Measurements from ENCODE around the gene TRIM71. TPM values are rescaled to one million over a fixed set of nuclear protein-coding genes. Genes with fewer than 3 reads are reported as not detected.
"Not testable (repeated sequence)": the region's sequence is repeated elsewhere in the genome, so short reads cannot be mapped to it uniquely, and the experiment has no call there.

TRIM71 gene
- total RNA-seq, 1 donor from 2014 or later, result 2.5 TPM

DNA sequence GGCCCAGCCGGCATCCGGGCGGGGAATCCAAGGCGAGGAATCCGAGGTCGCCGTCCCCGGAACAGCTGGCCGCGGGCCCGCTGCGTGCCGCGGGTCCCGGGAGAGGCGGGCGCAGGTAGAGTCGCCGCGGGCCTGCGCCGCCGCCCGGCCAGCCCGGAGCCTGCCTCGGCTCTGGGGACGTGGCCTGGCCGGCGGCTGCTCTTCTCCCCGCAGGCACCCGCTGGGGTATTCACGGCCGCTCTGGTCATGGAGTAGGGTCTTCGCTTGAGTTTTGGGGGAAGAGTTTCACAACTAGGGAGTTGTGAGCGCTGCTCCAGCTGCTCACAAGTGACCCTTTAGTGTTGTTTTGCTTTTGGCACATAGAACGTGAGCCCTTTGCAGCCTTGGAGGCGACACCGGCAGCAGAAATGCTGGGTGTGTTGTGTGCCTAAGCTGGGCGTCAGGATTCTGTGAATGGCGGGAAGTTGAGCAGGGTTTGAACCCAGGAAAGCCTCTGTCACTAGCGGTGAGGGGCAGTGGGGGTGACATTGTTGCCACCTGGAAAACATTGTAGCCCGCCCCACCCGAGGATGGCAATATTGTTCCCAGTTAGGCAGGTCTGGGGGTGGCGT is 4.0 kb downstream of the TRIM71 start:
- Histone ChIP-seq H3K27me3 (ENCODE audit: low read depth) (peaks cover 48% of the 10 kb centered on the region), H3K4me3 (peak overlapping the region; percentile 28), H3K4me1 (peaks cover 14% of the 10 kb centered on the region), H3K36me3 (no peaks in the 10 kb centered on the region), H3K27ac (peak overlapping the region; percentile 74), H3K9me3 (no peaks in the 10 kb centered on the region)
- intact Hi-C loops (cut with DNase I), result no loop called here
- DNase-seq (peak; percentile 49), ATAC-seq (peak; percentile 61 to 69)
- TF ChIP-seq, protein P1, sequence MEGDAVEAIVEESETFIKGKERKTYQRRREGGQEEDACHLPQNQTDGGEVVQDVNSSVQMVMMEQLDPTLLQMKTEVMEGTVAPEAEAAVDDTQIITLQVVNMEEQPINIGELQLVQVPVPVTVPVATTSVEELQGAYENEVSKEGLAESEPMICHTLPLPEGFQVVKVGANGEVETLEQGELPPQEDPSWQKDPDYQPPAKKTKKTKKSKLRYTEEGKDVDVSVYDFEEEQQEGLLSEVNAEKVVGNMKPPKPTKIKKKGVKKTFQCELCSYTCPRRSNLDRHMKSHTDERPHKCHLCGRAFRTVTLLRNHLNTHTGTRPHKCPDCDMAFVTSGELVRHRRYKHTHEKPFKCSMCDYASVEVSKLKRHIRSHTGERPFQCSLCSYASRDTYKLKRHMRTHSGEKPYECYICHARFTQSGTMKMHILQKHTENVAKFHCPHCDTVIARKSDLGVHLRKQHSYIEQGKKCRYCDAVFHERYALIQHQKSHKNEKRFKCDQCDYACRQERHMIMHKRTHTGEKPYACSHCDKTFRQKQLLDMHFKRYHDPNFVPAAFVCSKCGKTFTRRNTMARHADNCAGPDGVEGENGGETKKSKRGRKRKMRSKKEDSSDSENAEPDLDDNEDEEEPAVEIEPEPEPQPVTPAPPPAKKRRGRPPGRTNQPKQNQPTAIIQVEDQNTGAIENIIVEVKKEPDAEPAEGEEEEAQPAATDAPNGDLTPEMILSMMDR (IDR thresholded peaks at IDR 0.05), result no peak

DNA sequence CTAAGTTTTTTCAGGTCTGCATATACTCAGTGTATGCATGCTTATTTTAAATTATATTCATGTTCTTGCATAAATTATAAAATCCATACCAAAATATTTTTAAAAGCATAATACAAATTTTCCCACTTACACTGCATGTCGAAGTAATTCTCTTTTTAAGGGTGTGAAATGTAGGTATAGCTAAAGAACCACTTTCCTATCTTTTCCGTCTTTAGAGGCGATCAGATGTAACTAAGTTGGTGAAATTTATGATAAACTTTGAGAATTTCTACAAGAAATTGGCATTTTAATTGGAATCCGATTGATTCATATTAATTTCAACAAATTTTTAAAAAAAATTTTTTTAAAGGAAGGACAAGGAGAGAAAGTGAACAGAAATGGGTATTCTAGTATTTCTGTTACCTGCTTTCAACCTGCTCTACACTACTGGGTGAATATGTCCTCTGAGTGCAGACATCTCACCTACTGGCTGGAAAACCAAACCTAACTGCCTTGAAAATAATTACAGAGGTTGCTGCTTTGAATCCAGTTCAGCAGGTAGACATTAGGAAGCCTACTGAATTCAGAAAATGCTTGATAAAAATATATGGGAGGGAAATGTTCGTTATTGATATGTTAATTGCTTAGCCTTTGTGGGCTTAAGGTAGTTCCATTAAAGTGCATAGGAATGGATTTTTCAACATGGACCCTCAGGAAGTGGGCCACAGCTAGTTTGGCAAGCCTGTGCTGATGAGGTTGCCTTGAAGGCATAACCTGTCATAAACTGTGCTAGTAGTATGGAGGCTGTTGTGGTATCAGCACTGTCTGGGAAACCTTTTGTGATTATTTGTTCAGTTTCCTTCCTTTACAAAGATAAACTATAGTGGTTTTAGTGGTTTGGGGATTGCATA is 5.1 kb downstream of the TRIM71 start:
- Histone ChIP-seq H3K27ac (no peak overlapping the region), H3K4me1 (peaks cover 6% of the 10 kb centered on the region)
- TF ChIP-seq, protein P1 (IDR thresholded peaks at IDR 0.05), result no peak

DNA sequence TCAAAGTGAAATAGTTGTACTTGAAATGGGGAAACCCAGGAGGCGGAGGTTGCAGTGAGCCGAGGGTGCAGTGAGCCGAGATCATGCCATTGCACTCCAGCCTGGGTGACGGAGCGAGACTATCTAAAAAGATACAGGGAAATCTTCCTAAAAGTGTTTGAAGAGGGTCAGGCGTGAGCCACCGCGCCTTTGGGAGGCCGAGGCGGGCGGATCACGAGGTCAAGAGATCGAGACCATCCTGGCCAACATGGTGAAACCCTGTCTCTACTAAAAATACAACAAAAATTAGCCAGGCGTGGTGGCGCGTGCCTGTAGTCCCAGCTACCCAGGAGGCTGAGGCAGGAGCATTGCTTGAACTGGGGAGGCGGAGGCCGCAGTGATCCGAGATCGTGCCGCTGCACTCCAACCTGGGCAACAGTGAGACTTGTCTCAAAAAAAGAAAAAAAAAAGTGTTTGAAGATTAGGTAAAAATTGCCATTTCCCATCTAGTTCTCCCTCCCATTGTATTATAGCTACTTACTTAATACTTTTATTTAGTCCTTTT is 5.9 kb downstream of the TRIM71 start:
- H3K9me3 ChIP-seq; ATAC-seq; H3K4me1 ChIP-seq; H3K4me3 ChIP-seq; H3K36me3 ChIP-seq; DNase-seq; intact Hi-C loops (cut with DNase I); H3K27ac ChIP-seq: not testable (repeated sequence)
- peaks cover 31% of the 10 kb centered on the region for H3K27me3 ChIP-seq (ENCODE audit: low read depth)

More for the DNA sequence above, 5.1 kb downstream of the TRIM71 start:
- H3K27me3 ChIP-seq (ENCODE audit: low read depth), result peaks cover 37% of the 10 kb centered on the region
- H3K36me3 ChIP-seq, result no peaks in the 10 kb centered on the region
- DNase-seq (no peak), ATAC-seq (no peak)
- H3K4me3 ChIP-seq, result no peak overlapping the region
- intact Hi-C loops (cut with DNase I), result no loop called here
- no peaks in the 10 kb centered on the region for H3K9me3 ChIP-seq

DNA sequence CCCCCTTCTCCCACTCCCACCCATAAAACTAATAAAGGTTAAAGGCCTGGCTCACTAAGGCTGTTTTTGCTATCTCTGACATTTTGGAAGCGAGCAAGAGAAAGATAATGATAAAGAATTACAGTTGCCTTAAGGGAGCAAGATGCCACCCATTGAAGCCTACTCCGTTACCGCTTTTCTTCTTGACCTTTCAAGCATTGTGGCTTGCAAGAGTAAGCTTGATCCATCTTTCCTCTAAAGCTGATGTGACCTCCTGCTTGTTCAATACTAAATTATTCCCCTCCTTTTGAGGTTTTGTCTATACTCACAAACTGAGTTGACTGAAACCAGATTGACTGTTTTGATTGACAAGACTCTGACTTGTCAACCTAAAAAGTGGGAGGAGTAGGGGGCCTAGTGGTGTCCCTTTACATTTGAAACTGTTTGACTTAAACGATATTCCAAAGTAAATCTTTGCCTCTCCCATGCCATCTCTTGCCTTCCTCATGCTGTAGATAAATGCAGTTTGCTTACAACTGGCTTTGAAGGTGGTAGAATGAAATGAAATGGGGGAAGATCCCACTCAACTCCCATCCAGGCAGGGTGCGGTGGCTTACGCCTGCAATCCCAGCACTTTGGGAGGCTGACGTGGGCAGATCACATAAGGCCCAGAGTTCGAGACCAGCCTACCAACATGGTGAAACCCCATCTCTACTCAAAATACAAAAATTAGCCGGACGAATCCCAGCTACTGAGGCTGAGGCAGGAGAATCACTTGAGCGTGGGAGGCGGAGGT is 8.0 kb downstream of the TRIM71 start:
- H3K4me3 ChIP-seq, result no peak overlapping the region
- TF ChIP-seq, protein P1 (IDR thresholded peaks at IDR 0.05), result no peak
- intact Hi-C loops (cut with DNase I), result no loop called here

DNA sequence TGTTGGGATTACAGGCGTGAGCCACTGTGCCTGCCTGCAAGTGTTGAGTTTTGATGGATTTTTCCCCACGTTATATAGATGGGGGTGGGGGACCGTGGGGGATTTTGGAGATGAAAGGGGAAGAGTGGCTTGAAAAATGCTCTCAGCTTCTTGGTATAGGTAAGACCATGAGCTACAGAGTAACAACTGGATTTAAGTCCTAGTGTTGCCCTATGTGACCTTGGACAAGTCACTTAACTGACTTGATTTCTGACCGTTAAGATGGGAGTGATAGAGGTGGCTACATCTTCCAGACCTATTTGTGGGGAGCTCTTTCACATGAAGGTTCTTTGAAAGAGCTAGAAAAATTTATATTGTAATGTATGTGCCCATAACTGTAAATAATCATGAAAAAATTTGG is 13.3 kb downstream of the TRIM71 start:
- DNase-seq (no peak), ATAC-seq (no peak)
- H3K27me3 ChIP-seq (ENCODE audit: low read depth), result peaks cover 4% of the 10 kb centered on the region
- H3K36me3 ChIP-seq, result no peaks in the 10 kb centered on the region
- no peak overlapping the region for H3K27ac ChIP-seq
- H3K9me3 ChIP-seq, result no peaks in the 10 kb centered on the region
- TF ChIP-seq, protein P1 (IDR thresholded peaks at IDR 0.05), result no peak
- no peak overlapping the region for H3K4me3 ChIP-seq
- no peaks in the 10 kb centered on the region for H3K4me1 ChIP-seq
- intact Hi-C loops (cut with DNase I), result no loop called here

More for the DNA sequence above, 8.0 kb downstream of the TRIM71 start:
- DNase-seq, result no peak
- Histone ChIP-seq H3K27ac (no peak overlapping the region), H3K4me1 (peaks cover 5% of the 10 kb centered on the region), H3K9me3 (no peaks in the 10 kb centered on the region), H3K27me3 (ENCODE audit: low read depth) (peaks cover 11% of the 10 kb centered on the region), H3K36me3 (no peaks in the 10 kb centered on the region)
- ATAC-seq, result no peak

All from lower lobe of right lung (tissue), 2 donors.